Thoracic aorta (tissue), 2 donors: Measurements from ENCODE around the gene ADPGK. TPM values are rescaled to one million over a fixed set of nuclear protein-coding genes. Genes with fewer than 3 reads are reported as not detected.
A peak's percentile ranks its signal among the peaks of the same experiment; 100 is the strongest.

Experiments
- ATAC-seq: fragments of 150-250 bp; one replicate; pipeline ENCODE4 v1.8.0; 2017; ENCODE audit warnings: low read depth; ENCODE audit not compliant: insufficient number of reproducible peaks, low FRiP score
- DNase-seq: peaks from one replicate; pipeline ENCODE4 v3.0.0-alpha.2; 2020; ENCODE audit warnings: low spot score
- H3K27ac ChIP-seq, 2 donors: fragments of 200-600 bp; sonication (generic); 1 replicate in 1 of 2; 2 replicates in 1 of 2; pipeline ENCODE4 v1.5.1; 2016; ENCODE audit warnings: mild to moderate bottlenecking in 2 of 2, moderate library complexity in 2 of 2
- H3K27me3 ChIP-seq: fragments of 200-600 bp; sonication (generic); replicated peaks from 2 replicates; pipeline ENCODE4 v1.6.0; 2016; ENCODE audit warnings: mild to moderate bottlenecking; ENCODE audit not compliant: insufficient read depth
- H3K36me3 ChIP-seq: fragments of 200-600 bp; sonication (generic); one replicate; pipeline ENCODE4 v1.5.1; 2016
- H3K4me1 ChIP-seq, 2 donors: fragments of 200-600 bp; sonication (generic); 1 replicate in 1 of 2; 2 replicates in 1 of 2; pipeline versions ENCODE4 v1.5.1 to v1.6.0; 2016; ENCODE audit warnings: low read depth in 2 of 2, mild to moderate bottlenecking in 1 of 2; ENCODE audit not compliant: control insufficient read depth in 1 of 2
- H3K4me3 ChIP-seq: fragments of 200-600 bp; sonication (generic); 2 replicates; pipeline ENCODE4 v1.5.1; 2016; ENCODE audit warnings: mild to moderate bottlenecking
- H3K9me3 ChIP-seq: fragments of 200-600 bp; sonication (generic); 2 replicates; pipeline ENCODE4 v1.5.1; 2016
- CTCF ChIP-seq: fragments of 200-600 bp; sonication (generic); IDR thresholded peaks from one replicate; pipeline ENCODE4 v1.5.1; 2019; ENCODE audit warnings: antibody characterized with exemption
- total RNA-seq, 2 donors: library from RNA; depleted of rRNA; stranded (reverse); fragments of >200 nt; gene quantifications; one replicate each; pipeline versions ENCODE4 v1.1.0 to v1.2.3, GENCODE V29; 2016

ADPGK gene
- total RNA-seq, 2 donors from 2014 or later, result 47.8 to 81.2 TPM

- Histone ChIP-seq H3K27ac (no peak overlapping the region), H3K36me3 (no peaks in the 10 kb centered on the region), H3K9me3 (no peaks in the 10 kb centered on the region), H3K27me3 (no peaks in the 10 kb centered on the region), H3K4me3 (no peak overlapping the region), H3K4me1 (no peaks in the 10 kb centered on the region)
- no peak for DNase-seq
- ATAC-seq, result no peak
- TF ChIP-seq CTCF, result no peak
Observed at GRCh38 chr15:72803006-72803405, 19.4 kb upstream of the ADPGK start.

GRCh38 chr15:72801590-72802325 lies 18.2 kb upstream of the ADPGK start:
- H3K27ac ChIP-seq, result no peak overlapping the region
- peaks cover 0 to 4% of the 10 kb centered on the region in 2 donors for H3K4me1 ChIP-seq
- H3K4me3 ChIP-seq, result no peak overlapping the region
- no peak for DNase-seq
- no peak for TF ChIP-seq CTCF
- no peaks in the 10 kb centered on the region for H3K27me3 ChIP-seq
- H3K9me3 ChIP-seq, result no peaks in the 10 kb centered on the region
- no peaks in the 10 kb centered on the region for H3K36me3 ChIP-seq
- ATAC-seq, result no peak

DNA sequence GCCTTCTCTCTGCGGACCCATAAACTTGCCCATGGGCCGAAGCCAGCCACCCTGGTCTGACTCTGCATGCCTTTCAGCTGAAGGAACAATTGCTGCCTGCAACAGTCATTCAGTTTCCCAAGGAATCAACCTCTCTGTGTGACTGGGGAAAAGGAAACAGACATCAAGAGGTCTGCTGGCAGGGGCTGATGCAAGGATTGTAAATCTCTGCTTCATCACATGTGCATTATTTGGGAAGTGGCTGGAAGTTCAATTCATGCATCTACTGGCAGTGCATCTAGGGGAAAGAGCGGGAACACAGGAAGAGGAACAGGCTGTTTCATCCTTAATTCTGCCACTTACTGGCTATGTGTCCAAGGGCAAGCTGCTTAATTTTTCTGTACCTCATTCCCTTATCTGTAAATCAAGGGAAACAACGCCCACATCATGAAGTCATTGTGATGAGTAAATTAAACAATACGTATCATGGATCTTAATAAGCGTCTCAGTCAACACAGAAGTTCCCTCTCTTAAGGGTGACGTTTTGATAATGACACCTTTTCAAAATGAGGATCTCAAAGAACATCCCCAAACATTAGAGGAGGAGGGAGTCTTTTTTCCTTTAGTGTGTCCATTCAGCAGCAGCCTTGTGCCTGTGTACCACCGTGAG lies 17.4 kb upstream of the ADPGK start:
- ATAC-seq (no peak), DNase-seq (no peak)
- Histone ChIP-seq H3K4me1 (peaks cover 2 to 9% of the 10 kb centered on the region in 2 donors), H3K27ac (no peak overlapping the region), H3K9me3 (no peaks in the 10 kb centered on the region), H3K4me3 (no peak overlapping the region), H3K36me3 (no peaks in the 10 kb centered on the region), H3K27me3 (no peaks in the 10 kb centered on the region)
- no peak for TF ChIP-seq CTCF

- ATAC-seq (no peak), DNase-seq (no peak)
- no peaks in the 10 kb centered on the region for H3K9me3 ChIP-seq
- H3K27me3 ChIP-seq, result no peaks in the 10 kb centered on the region
- H3K36me3 ChIP-seq, result no peaks in the 10 kb centered on the region
- TF ChIP-seq CTCF, result no peak
- H3K4me3 ChIP-seq, result no peak overlapping the region
- H3K4me1 ChIP-seq, result peaks cover 2 to 9% of the 10 kb centered on the region in 2 donors
- no peak overlapping the region for H3K27ac ChIP-seq
Observed at GRCh38 chr15:72797834-72798233, 14.3 kb upstream of the ADPGK start.

GRCh38 chr15:72797338-72797689 lies 13.8 kb upstream of the ADPGK start:
- H3K27me3 ChIP-seq, result no peaks in the 10 kb centered on the region
- no peaks in the 10 kb centered on the region for H3K9me3 ChIP-seq
- TF ChIP-seq CTCF, result no peak
- H3K4me1 ChIP-seq, result peaks cover 2 to 9% of the 10 kb centered on the region in 2 donors
- ATAC-seq (no peak), DNase-seq (no peak)
- H3K4me3 ChIP-seq, result peak overlapping the region; percentile 85
- H3K36me3 ChIP-seq, result no peaks in the 10 kb centered on the region
- H3K27ac ChIP-seq, result no peak overlapping the region
